Neutrophil (primary cell): ENCODE results near the gene COQ10A.

Experiments used
- H3K27ac ChIP-seq: fragments of 200-600 bp; sonication (generic); 2 replicates; pipeline ENCODE4 v1.5.1; 2016; ENCODE audit warnings: mild to moderate bottlenecking, moderate library complexity
- H3K27me3 ChIP-seq: fragments of 200-600 bp; sonication (generic); 2 replicates; pipeline ENCODE4 v1.6.0; 2016; ENCODE audit warnings: mild to moderate bottlenecking
- H3K36me3 ChIP-seq: fragments of 200-600 bp; sonication (generic); 2 replicates; pipeline ENCODE4 v1.5.1; 2017
- H3K4me1 ChIP-seq, 2 experiments: fragments of 200-600 bp in 1 of 2; sonication (generic) in 1 of 2; 1 replicate in 1 of 2; 2 replicates in 1 of 2; pipeline versions ENCODE4 v1.5.1 to v1.6.1; 2013 to 2016; ENCODE audit warnings: low read depth in 1 of 2, low read length in 1 of 2, mild to moderate bottlenecking in 1 of 2, moderate library complexity in 1 of 2; ENCODE audit not compliant: control insufficient read depth in 1 of 2, insufficient read depth in 1 of 2
- H3K4me3 ChIP-seq, 2 experiments: fragments of 200-600 bp in 1 of 2; sonication (generic) in 1 of 2; 1 replicate in 1 of 2; 2 replicates in 1 of 2; pipeline ENCODE4 v1.5.1; 2013 to 2016; ENCODE audit warnings: low read depth in 1 of 2, low read length in 1 of 2, mild to moderate bottlenecking in 1 of 2, moderate library complexity in 1 of 2
- H3K9me3 ChIP-seq: fragments of 200-600 bp; sonication (generic); 2 replicates; pipeline ENCODE4 v1.5.1; 2016
- TF ChIP-seq, protein P1 (sequence below): fragments of 200-600 bp; sonication (generic); IDR thresholded peaks from 2 replicates; pipeline ENCODE4 v1.5.1; 2016; ENCODE audit warnings: antibody characterized with exemption

The COQ10A gene

DNA sequence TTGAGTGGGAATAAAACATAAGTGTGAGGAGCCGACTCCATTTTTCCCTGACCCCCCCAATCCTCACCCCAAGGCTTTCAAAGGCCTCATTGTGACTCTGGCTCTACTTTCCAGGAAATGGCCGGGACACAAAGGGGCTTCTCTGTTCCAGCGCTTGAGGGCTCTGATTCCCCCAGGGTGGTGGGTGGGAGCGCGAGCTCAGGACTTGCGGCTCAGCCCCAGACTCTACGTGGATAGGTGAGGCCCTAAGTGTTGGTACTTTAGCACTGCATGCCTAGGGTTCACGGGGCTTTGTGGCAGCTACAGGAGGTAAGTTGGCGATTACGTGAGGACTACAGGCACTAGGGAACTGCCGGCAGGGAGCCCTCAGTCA is 48.5 kb downstream of the COQ10A start:
- H3K27me3 ChIP-seq = no peaks in the 10 kb centered on the region
- no peaks in the 10 kb centered on the region for H3K9me3 ChIP-seq
- peaks cover 13 to 17% of the 10 kb centered on the region in 2 experiments for H3K4me1 ChIP-seq
- H3K27ac ChIP-seq = peak overlapping the region; percentile 96
- H3K4me3 ChIP-seq = peak overlapping the region; percentile 94 to 98
- TF ChIP-seq, protein P1, sequence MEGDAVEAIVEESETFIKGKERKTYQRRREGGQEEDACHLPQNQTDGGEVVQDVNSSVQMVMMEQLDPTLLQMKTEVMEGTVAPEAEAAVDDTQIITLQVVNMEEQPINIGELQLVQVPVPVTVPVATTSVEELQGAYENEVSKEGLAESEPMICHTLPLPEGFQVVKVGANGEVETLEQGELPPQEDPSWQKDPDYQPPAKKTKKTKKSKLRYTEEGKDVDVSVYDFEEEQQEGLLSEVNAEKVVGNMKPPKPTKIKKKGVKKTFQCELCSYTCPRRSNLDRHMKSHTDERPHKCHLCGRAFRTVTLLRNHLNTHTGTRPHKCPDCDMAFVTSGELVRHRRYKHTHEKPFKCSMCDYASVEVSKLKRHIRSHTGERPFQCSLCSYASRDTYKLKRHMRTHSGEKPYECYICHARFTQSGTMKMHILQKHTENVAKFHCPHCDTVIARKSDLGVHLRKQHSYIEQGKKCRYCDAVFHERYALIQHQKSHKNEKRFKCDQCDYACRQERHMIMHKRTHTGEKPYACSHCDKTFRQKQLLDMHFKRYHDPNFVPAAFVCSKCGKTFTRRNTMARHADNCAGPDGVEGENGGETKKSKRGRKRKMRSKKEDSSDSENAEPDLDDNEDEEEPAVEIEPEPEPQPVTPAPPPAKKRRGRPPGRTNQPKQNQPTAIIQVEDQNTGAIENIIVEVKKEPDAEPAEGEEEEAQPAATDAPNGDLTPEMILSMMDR = no peak
- peaks cover 8% of the 10 kb centered on the region for H3K36me3 ChIP-seq

DNA sequence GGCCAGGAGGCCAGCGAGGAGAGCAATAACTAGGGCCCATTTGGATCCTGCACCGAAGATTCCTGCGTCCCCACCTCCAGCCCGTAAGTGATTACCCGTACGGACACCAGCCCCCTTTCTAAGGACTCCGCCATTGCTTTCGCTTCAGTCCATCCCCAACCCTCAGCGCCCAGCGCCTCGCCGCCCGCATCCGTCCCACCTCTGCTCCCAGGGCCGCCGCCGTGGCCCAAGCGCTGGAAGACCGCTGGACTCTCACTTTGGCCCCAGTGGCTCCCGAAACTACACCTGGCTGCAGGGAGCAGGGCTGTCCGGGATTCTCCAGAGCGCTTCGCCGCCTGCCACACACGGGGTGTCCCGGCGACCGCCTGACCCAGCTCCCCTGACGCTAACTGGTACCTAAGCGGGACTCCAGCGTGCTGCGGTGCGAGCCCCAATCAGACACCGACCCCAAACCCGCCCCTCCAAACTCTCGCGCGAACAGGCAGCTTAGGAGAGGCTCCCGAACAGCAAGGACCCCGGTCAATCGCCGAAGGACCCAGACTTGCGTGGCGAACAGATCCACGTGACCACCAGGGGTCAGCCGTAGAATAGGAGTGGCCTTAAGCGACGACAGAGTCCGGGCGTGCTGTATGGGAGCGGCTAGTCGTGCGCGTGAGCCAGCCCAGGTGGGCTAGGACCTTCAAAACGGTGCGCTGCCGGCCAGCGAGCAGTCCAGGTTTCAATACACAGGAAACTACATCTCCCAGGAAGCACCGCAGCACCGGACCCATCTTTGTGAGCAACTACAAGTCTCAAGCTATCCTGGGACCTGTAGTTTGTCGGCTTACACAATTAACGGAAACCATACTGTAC is 49.1 kb downstream of the COQ10A start, which contains the start of gene CNPY2:
TSS of gene CNPY2 (minus strand) at position 367 of the 852 bp plus-strand sequence. CDS start 771 bp downstream, outside the sequence.
- Histone ChIP-seq H3K27ac (peak within 1 kb of the TSS; percentile 96), H3K9me3 (no peaks in the 10 kb centered on the region), H3K27me3 (no peaks in the 10 kb centered on the region), H3K4me1 (peaks cover 13 to 17% of the 10 kb centered on the region in 2 experiments), H3K36me3 (peaks cover 4% of the 10 kb centered on the region), H3K4me3 (peak within 1 kb of the TSS; percentile 94 to 98)
- TF ChIP-seq, protein P1 = no peak

GRCh38 chr12:56317675-56318074 is 50.9 kb downstream of the COQ10A start:
- Histone ChIP-seq H3K4me1 (peaks cover 13 to 17% of the 10 kb centered on the region in 2 experiments), H3K27me3 (no peaks in the 10 kb centered on the region), H3K4me3 (no peak overlapping the region), H3K9me3 (no peaks in the 10 kb centered on the region), H3K36me3 (peaks cover 5% of the 10 kb centered on the region), H3K27ac (no peak overlapping the region)
- TF ChIP-seq, protein P1 = no peak
